Trophoblast cell (in vitro differentiated cells and primary cell): Measurements from ENCODE around the gene MAP3K19.
A peak's percentile ranks its signal among the peaks of the same experiment; 100 is the strongest.

ENCODE experiments used
- DNase-seq, 2 donors: peaks; one replicate each; pipeline ENCODE4 v3.0.0-alpha.2; 2016
- H2AFZ ChIP-seq: 2 replicates; pipeline ENCODE4 v1.6.1; 2013; ENCODE audit warnings: low read length, moderate library complexity, mild to moderate bottlenecking; ENCODE audit not compliant: insufficient read depth, poor library complexity
- H2AK5ac ChIP-seq: 2 replicates; pipeline ENCODE4 v1.6.1; 2013; ENCODE audit warnings: mild to moderate bottlenecking, low read length
- H2BK120ac ChIP-seq: 2 replicates; pipeline ENCODE4 v1.6.1; 2013; ENCODE audit warnings: low read length, mild to moderate bottlenecking, moderate library complexity; ENCODE audit not compliant: insufficient read depth, poor library complexity
- H2BK12ac ChIP-seq: 2 replicates; pipeline ENCODE4 v1.6.1; 2013; ENCODE audit warnings: mild to moderate bottlenecking, low read length, moderate library complexity
- H2BK5ac ChIP-seq: 2 replicates; pipeline ENCODE4 v1.6.1; 2013; ENCODE audit warnings: low read length, low read depth, moderate library complexity, mild to moderate bottlenecking; ENCODE audit not compliant: poor library complexity
- H3K14ac ChIP-seq: 2 replicates; pipeline ENCODE4 v1.6.1; 2013; ENCODE audit warnings: mild to moderate bottlenecking, low read length
- H3K18ac ChIP-seq: 2 replicates; pipeline ENCODE4 v1.6.1; 2013; ENCODE audit warnings: mild to moderate bottlenecking, low read length
- H3K23ac ChIP-seq: 2 replicates; pipeline ENCODE4 v1.6.1; 2013; ENCODE audit warnings: low read length
- H3K27ac ChIP-seq: 2 replicates; pipeline ENCODE4 v1.5.1; 2013; ENCODE audit warnings: low read depth, mild to moderate bottlenecking, inconsistent platforms, low read length, moderate library complexity
- H3K27me3 ChIP-seq: 2 replicates; pipeline ENCODE4 v1.6.1; 2013; ENCODE audit warnings: inconsistent platforms, mild to moderate bottlenecking, low read length, moderate library complexity; ENCODE audit not compliant: insufficient read depth
- H3K36me3 ChIP-seq, 2 experiments: 1 replicate in 1 of 2; 2 replicates in 1 of 2; pipeline ENCODE4 v1.6.1; 2013; ENCODE audit warnings: low read length in 2 of 2, mild to moderate bottlenecking in 2 of 2, moderate library complexity in 1 of 2; ENCODE audit not compliant: insufficient read depth in 2 of 2, control insufficient read depth in 1 of 2
- H3K4ac ChIP-seq: 2 replicates; pipeline ENCODE4 v1.6.1; 2013; ENCODE audit warnings: low read depth, mild to moderate bottlenecking, low read length, moderate library complexity
- H3K4me1 ChIP-seq, 2 experiments: 1 replicate in 1 of 2; 2 replicates in 1 of 2; pipeline ENCODE4 v1.6.1; 2013; ENCODE audit warnings: low read length in 2 of 2, mild to moderate bottlenecking in 2 of 2, moderate library complexity in 1 of 2; ENCODE audit not compliant: insufficient read depth in 2 of 2, control insufficient read depth in 1 of 2
- H3K4me2 ChIP-seq: 2 replicates; pipeline ENCODE4 v1.6.1; 2013; ENCODE audit warnings: inconsistent platforms, mild to moderate bottlenecking, low read length, moderate library complexity
- H3K4me3 ChIP-seq: 2 replicates; pipeline ENCODE4 v1.5.1; 2013; ENCODE audit warnings: mild to moderate bottlenecking, low read depth, low read length, inconsistent platforms
- H3K79me1 ChIP-seq: one replicate; pipeline ENCODE4 v1.6.1; 2013; ENCODE audit warnings: low read length
- H3K79me2 ChIP-seq: 2 replicates; pipeline ENCODE4 v1.6.1; 2013; ENCODE audit warnings: low read length, mild to moderate bottlenecking; ENCODE audit not compliant: control insufficient read depth, insufficient read depth, poor library complexity
- H3K9ac ChIP-seq: 2 replicates; pipeline ENCODE4 v1.6.1; 2013; ENCODE audit warnings: mild to moderate bottlenecking, low read length
- H3K9me3 ChIP-seq: 2 replicates; pipeline ENCODE4 v1.6.1; 2013; ENCODE audit warnings: low read depth, mild to moderate bottlenecking, control low read depth, inconsistent platforms, low read length; ENCODE audit not compliant: insufficient read depth
- H4K12ac ChIP-seq: 2 replicates; pipeline ENCODE4 v1.6.1; 2013; ENCODE audit warnings: low read depth, mild to moderate bottlenecking, low read length, moderate library complexity
- H4K8ac ChIP-seq: 2 replicates; pipeline ENCODE4 v1.6.1; 2013; ENCODE audit warnings: low read depth, mild to moderate bottlenecking, low read length, moderate library complexity
- H4K91ac ChIP-seq: one replicate; pipeline ENCODE4 v1.6.1; 2013; ENCODE audit warnings: low read depth, mild to moderate bottlenecking, low read length, moderate library complexity
- WGBS: extraction: QIAGEN DNeasy Blood & Tissue Kit; methylation state at CpG from one replicate; pipeline ENCODE4 v1.1.7; 2013; ENCODE audit warnings: missing lambda C conversion rate; ENCODE audit not compliant: insufficient read length, insufficient coverage; ENCODE audit errors: extremely low coverage; 5-methylcytosine and 5-hydroxymethylcytosine counted together

Gene MAP3K19

GRCh38 chr2:135052042-135052876 lies 5.0 kb upstream of the MAP3K19 start, which contains the start of gene RAB3GAP1:
RAB3GAP1 (plus strand) TSS chr2:135052292; CDS start chr2:135052308, 16 bp downstream.
- no CpG with 5 or more reads among the region's 45 CpGs for WGBS
- peak within 1 kb of the TSS; percentile 93 for H3K27ac ChIP-seq
- H3K36me3 ChIP-seq: peaks cover 0 to 5% of the 10 kb centered on the region in 2 experiments

GRCh38 chr2:135050684-135051083 lies 3.4 kb upstream of the MAP3K19 start:
- Histone ChIP-seq H2BK5ac (no peak overlapping the region), H3K4me1 (peaks cover 0 to 2% of the 10 kb centered on the region in 2 experiments), H2AK5ac (no peak overlapping the region), H4K12ac (no peak overlapping the region), H3K9me3 (no peaks in the 10 kb centered on the region), H3K79me2 (peaks cover 9% of the 10 kb centered on the region), H3K14ac (no peak overlapping the region), H3K4me3 (no peak overlapping the region), H3K4ac (no peak overlapping the region), H3K18ac (no peak overlapping the region), H3K27ac (no peak overlapping the region), H4K91ac (no peak overlapping the region), H3K4me2 (no peak overlapping the region), H3K36me3 (no peaks in the 10 kb centered on the region), H4K8ac (no peak overlapping the region), H2BK120ac (no peak overlapping the region), H2AFZ (no peak overlapping the region), H2BK12ac (no peak overlapping the region), H3K79me1 (peaks cover 4% of the 10 kb centered on the region), H3K27me3 (no peaks in the 10 kb centered on the region), H3K9ac (no peak overlapping the region), H3K23ac (no peak overlapping the region)
- WGBS: no CpG with 5 or more reads among the region's 6 CpGs
- DNase-seq: no peak

More at GRCh38 chr2:135052042-135052876, 5.0 kb upstream of the MAP3K19 start, which contains the start of gene RAB3GAP1:
- Histone ChIP-seq H3K9me3 (no peaks in the 10 kb centered on the region), H3K27me3 (no peaks in the 10 kb centered on the region), H3K79me2 (peaks cover 9% of the 10 kb centered on the region), H2AFZ (peak within 1 kb of the TSS; percentile 100), H3K79me1 (peaks cover 4% of the 10 kb centered on the region), H3K23ac (no peak within 1 kb of the TSS), H2BK12ac (peak within 1 kb of the TSS; percentile 72), H3K18ac (peak within 1 kb of the TSS; percentile 100), H4K12ac (peak within 1 kb of the TSS; percentile 100), H3K4me1 (peaks cover 0 to 2% of the 10 kb centered on the region in 2 experiments), H2BK5ac (peak within 1 kb of the TSS; percentile 98), H4K91ac (peak within 1 kb of the TSS; percentile 100), H3K14ac (peak within 1 kb of the TSS; percentile 100), H3K4me3 (peak within 1 kb of the TSS; percentile 96), H3K9ac (peak within 1 kb of the TSS; percentile 93), H3K4ac (peak within 1 kb of the TSS; percentile 100), H3K4me2 (peak within 1 kb of the TSS; percentile 88), H4K8ac (peak within 1 kb of the TSS; percentile 100), H2AK5ac (peak within 1 kb of the TSS; percentile 91), H2BK120ac (peak within 1 kb of the TSS; percentile 99)
- peak; percentile 77 to 82 for DNase-seq

DNA sequence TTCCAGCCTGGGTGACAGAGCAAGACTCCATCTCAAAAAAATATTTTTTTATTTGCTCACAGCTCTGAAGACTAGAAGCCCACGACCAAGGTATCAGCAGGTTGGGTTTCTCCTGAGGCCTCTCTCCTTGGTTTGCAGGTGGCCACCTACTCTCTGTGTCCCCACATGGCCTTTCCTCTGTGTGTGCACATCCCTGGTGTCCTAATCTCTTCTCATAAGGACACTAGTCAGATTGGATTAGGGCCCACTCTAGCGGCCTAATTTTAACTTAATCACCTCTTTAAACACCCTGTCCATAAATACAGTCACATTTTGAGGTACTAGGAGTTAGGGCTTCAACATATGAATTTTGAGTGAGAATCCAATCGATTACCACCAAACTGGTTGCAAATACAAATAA lies 2.9 kb upstream of the MAP3K19 start:
- no peak overlapping the region for H4K8ac ChIP-seq
- no peak overlapping the region for H4K12ac ChIP-seq
- H3K23ac ChIP-seq: no peak overlapping the region
- H3K79me1 ChIP-seq: peaks cover 4% of the 10 kb centered on the region
- H3K27me3 ChIP-seq: no peaks in the 10 kb centered on the region
- H3K18ac ChIP-seq: no peak overlapping the region
- H3K14ac ChIP-seq: no peak overlapping the region
- H3K9me3 ChIP-seq: no peaks in the 10 kb centered on the region
- H2BK5ac ChIP-seq: no peak overlapping the region
- H3K79me2 ChIP-seq: peaks cover 9% of the 10 kb centered on the region
- no peak for DNase-seq
- H2BK120ac ChIP-seq: no peak overlapping the region
- H2BK12ac ChIP-seq: no peak overlapping the region
- no peak overlapping the region for H3K27ac ChIP-seq
- no peak overlapping the region for H4K91ac ChIP-seq
- no CpG with 5 or more reads among the region's 3 CpGs for WGBS
- no peak overlapping the region for H3K4me2 ChIP-seq
- no peak overlapping the region for H3K4me3 ChIP-seq
- no peaks in the 10 kb centered on the region for H3K4me1 ChIP-seq
- H3K4ac ChIP-seq: no peak overlapping the region
- H3K36me3 ChIP-seq: no peaks in the 10 kb centered on the region
- H2AFZ ChIP-seq: no peak overlapping the region
- H3K9ac ChIP-seq: no peak overlapping the region
- H2AK5ac ChIP-seq: no peak overlapping the region

DNA sequence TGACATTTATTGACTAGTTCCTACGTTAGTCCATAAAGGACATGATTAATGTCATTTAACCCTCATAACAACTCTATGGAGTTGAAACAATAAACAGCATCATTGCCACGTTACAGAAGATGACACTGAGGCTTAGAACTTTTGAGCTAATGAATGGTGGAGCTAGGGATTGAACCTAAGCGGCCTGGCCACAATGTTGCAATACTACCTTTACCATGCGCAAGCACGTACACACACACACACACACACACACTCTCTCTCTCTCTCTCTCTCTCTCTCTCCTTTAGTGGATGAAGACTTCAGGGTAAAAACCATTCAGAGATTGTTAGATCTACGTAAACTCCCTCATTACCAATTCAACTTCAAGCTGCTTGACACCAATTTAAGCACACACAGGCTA lies 875 bp upstream of the MAP3K19 start:
- no peak for DNase-seq
- Histone ChIP-seq H4K91ac (no peak overlapping the region), H4K12ac (no peak overlapping the region), H3K9me3 (no peaks in the 10 kb centered on the region), H3K4me2 (no peak overlapping the region), H3K79me2 (peaks cover 9% of the 10 kb centered on the region), H3K18ac (no peak overlapping the region), H3K14ac (no peak overlapping the region), H3K9ac (no peak overlapping the region), H3K4me1 (no peaks in the 10 kb centered on the region), H2BK120ac (no peak overlapping the region), H3K27ac (no peak overlapping the region), H3K27me3 (no peaks in the 10 kb centered on the region), H3K36me3 (no peaks in the 10 kb centered on the region), H3K23ac (no peak overlapping the region), H3K4ac (no peak overlapping the region), H3K79me1 (peaks cover 4% of the 10 kb centered on the region), H2BK5ac (no peak overlapping the region), H2AFZ (no peak overlapping the region), H2AK5ac (no peak overlapping the region), H4K8ac (no peak overlapping the region), H2BK12ac (no peak overlapping the region), H3K4me3 (no peak overlapping the region)
- no CpG with 5 or more reads among the region's 6 CpGs for WGBS
